Natural killer cell (primary cell): ENCODE results near the gene APOLD1. TPM values are rescaled to one million over a fixed set of nuclear protein-coding genes. Genes with fewer than 3 reads are reported as not detected.

Source experiments
- ATAC-seq, 3 donors: fragments of 150-1000 bp in 2 of 3; fragments of 200-7000 bp in 1 of 3; cut with Tn5 transposase; 1 replicate in 1 of 3; 2 replicates in 2 of 3; pipeline ENCODE4 v1.10.0; 2021; ENCODE audit warnings: mild to moderate bottlenecking in 2 of 3, moderate library complexity in 2 of 3
- DNase-seq, 2 donors: peaks; one replicate each; pipeline versions ENCODE4 v3.0.0 to v3.0.0-alpha.2; 2013 to 2021; ENCODE audit warnings: mixed read lengths in 1 of 2
- H3K27ac ChIP-seq: one replicate; pipeline ENCODE4 v1.5.1; 2013; ENCODE audit warnings: mild to moderate bottlenecking, low read length
- H3K27me3 ChIP-seq: one replicate; pipeline ENCODE4 v1.6.1; 2013; ENCODE audit warnings: low read length; ENCODE audit not compliant: control insufficient read depth, insufficient read depth
- H3K36me3 ChIP-seq: one replicate; pipeline ENCODE4 v1.6.1; 2013; ENCODE audit warnings: low read length; ENCODE audit not compliant: control insufficient read depth, insufficient read depth
- H3K4me1 ChIP-seq: one replicate; pipeline ENCODE4 v1.6.1; 2013; ENCODE audit warnings: low read length; ENCODE audit not compliant: control insufficient read depth, insufficient read depth
- H3K4me3 ChIP-seq: one replicate; pipeline ENCODE4 v1.5.1; 2013; ENCODE audit warnings: low read length
- H3K9me3 ChIP-seq: one replicate; pipeline ENCODE4 v1.6.1; 2013; ENCODE audit warnings: low read length; ENCODE audit not compliant: control insufficient read depth, insufficient read depth
- H3K27ac Mint-ChIP-seq, 2 donors: one replicate each; pipeline ENCODE4 v1.8.0; 2022; ENCODE audit warnings: mild to moderate bottlenecking in 2 of 2, mixed read lengths in 2 of 2, moderate library complexity in 1 of 2
- H3K27me3 Mint-ChIP-seq, 2 donors: one replicate each; pipeline ENCODE4 v1.8.0; 2022; ENCODE audit warnings: low read depth in 2 of 2, mixed read lengths in 2 of 2
- H3K36me3 Mint-ChIP-seq: one replicate; pipeline ENCODE4 v1.8.0; 2022; ENCODE audit warnings: mixed read lengths
- H3K4me1 Mint-ChIP-seq, 2 donors: one replicate each; pipeline ENCODE4 v1.8.0; 2022; ENCODE audit warnings: mixed read lengths in 2 of 2
- H3K4me3 Mint-ChIP-seq: one replicate; pipeline ENCODE4 v1.8.0; 2022; ENCODE audit warnings: mild to moderate bottlenecking, moderate library complexity, mixed read lengths
- H3K9me3 Mint-ChIP-seq, 2 donors: one replicate each; pipeline ENCODE4 v1.8.0; 2022; ENCODE audit warnings: mixed read lengths in 2 of 2
- CTCF ChIP-seq: fragments of 200-600 bp; IDR thresholded peaks from one replicate; pipeline ENCODE4 v1.8.0; 2022; ENCODE audit warnings: antibody characterized with exemption
- WGBS: methylation state at CpG from one replicate; pipeline ENCODE4 v1.1.7; 2013; ENCODE audit warnings: missing lambda C conversion rate; ENCODE audit not compliant: insufficient coverage; 5-methylcytosine and 5-hydroxymethylcytosine counted together
- intact Hi-C: fragments of 100-400 bp; cut with micrococcal nuclease; formaldehyde crosslinking; loops from one replicate; pipeline ENCODE4 v1.14.2; 2022
- total RNA-seq, 4 donors: library from RNA; stranded (reverse); fragments of 120-200 nt in 1 of 4; gene quantifications; one replicate each; pipeline versions ENCODE4 v1.2.3 to v1.2.4, GENCODE V29; 2013 to 2022

The APOLD1 gene
- total RNA-seq, 3 donors from 2014 or later (not counting 1 experiment from before 2014, with no cell fraction given), result 0.70 to 1.6 (median 1.6) TPM

- peaks cover 17% of the 10 kb centered on the region for H3K4me1 ChIP-seq
- H3K36me3 Mint-ChIP-seq, result no peaks in the 10 kb centered on the region
- intact Hi-C loops, result no loop called here
Observed at GRCh38 chr12:12790956-12791355, 5.5 kb downstream of the APOLD1 start.

GRCh38 chr12:12791756-12792369, 6.4 kb downstream of the APOLD1 start:
- no peak for DNase-seq
- intact Hi-C loops, result no loop called here
- Mint-ChIP-seq H3K27me3 (no peaks in the 10 kb centered on the region), H3K9me3 (no peaks in the 10 kb centered on the region), H3K4me3 (no peak overlapping the region), H3K27ac (no peak overlapping the region), H3K4me1 (peaks cover 10 to 15% of the 10 kb centered on the region in 2 donors), H3K36me3 (no peaks in the 10 kb centered on the region)
- Histone ChIP-seq H3K27ac (no peak overlapping the region), H3K27me3 (no peaks in the 10 kb centered on the region), H3K36me3 (no peaks in the 10 kb centered on the region), H3K4me1 (peaks cover 15% of the 10 kb centered on the region), H3K4me3 (no peak overlapping the region), H3K9me3 (no peaks in the 10 kb centered on the region)
- ATAC-seq, result no peak
- TF ChIP-seq CTCF, result no peak
- WGBS, result 87% methylated on average over 6 of the region's 7 CpGs

More at GRCh38 chr12:12790956-12791355, 5.5 kb downstream of the APOLD1 start:
- 100% methylated on average over 3 of the region's 4 CpGs for WGBS
- no peaks in the 10 kb centered on the region for H3K27me3 Mint-ChIP-seq
- peaks cover 10 to 20% of the 10 kb centered on the region in 2 donors for H3K4me1 Mint-ChIP-seq
- no peak overlapping the region for H3K27ac ChIP-seq
- no peak for ATAC-seq
- no peak for TF ChIP-seq CTCF
- H3K36me3 ChIP-seq, result no peaks in the 10 kb centered on the region
- no peak for DNase-seq
- H3K9me3 Mint-ChIP-seq, result no peaks in the 10 kb centered on the region
- H3K4me3 ChIP-seq, result no peak overlapping the region
- no peak overlapping the region for H3K4me3 Mint-ChIP-seq
- H3K27me3 ChIP-seq, result no peaks in the 10 kb centered on the region
- H3K27ac Mint-ChIP-seq, result no peak overlapping the region
- no peaks in the 10 kb centered on the region for H3K9me3 ChIP-seq

GRCh38 chr12:12792421-12792820, 7.0 kb downstream of the APOLD1 start:
- Mint-ChIP-seq H3K27ac (no peak overlapping the region), H3K4me1 (peaks cover 7 to 13% of the 10 kb centered on the region in 2 donors), H3K27me3 (no peaks in the 10 kb centered on the region), H3K4me3 (no peak overlapping the region), H3K9me3 (no peaks in the 10 kb centered on the region), H3K36me3 (no peaks in the 10 kb centered on the region)
- Histone ChIP-seq H3K36me3 (no peaks in the 10 kb centered on the region), H3K27ac (no peak overlapping the region), H3K27me3 (no peaks in the 10 kb centered on the region), H3K4me3 (no peak overlapping the region), H3K4me1 (peaks cover 11% of the 10 kb centered on the region), H3K9me3 (no peaks in the 10 kb centered on the region)
- no peak for TF ChIP-seq CTCF
- no peak for DNase-seq
- no peak for ATAC-seq
- WGBS, result 97% methylated on average over 5 of the region's 6 CpGs
- intact Hi-C loops, result no loop called here

- H3K27me3 Mint-ChIP-seq, result no peaks in the 10 kb centered on the region
- no peaks in the 10 kb centered on the region for H3K36me3 ChIP-seq
- ATAC-seq, result no peak
- H3K9me3 Mint-ChIP-seq, result no peaks in the 10 kb centered on the region
- H3K27ac Mint-ChIP-seq, result no peak overlapping the region
- H3K4me1 Mint-ChIP-seq, result no peaks in the 10 kb centered on the region
- H3K36me3 Mint-ChIP-seq, result no peaks in the 10 kb centered on the region
- 100% methylated on average over 2 of the region's 2 CpGs for WGBS
- no peaks in the 10 kb centered on the region for H3K27me3 ChIP-seq
- no peak overlapping the region for H3K4me3 Mint-ChIP-seq
- H3K4me3 ChIP-seq, result no peak overlapping the region
- H3K4me1 ChIP-seq, result no peaks in the 10 kb centered on the region
- no peaks in the 10 kb centered on the region for H3K9me3 ChIP-seq
- no peak for DNase-seq
- TF ChIP-seq CTCF, result no peak
- intact Hi-C loops, result no loop called here
- H3K27ac ChIP-seq, result no peak overlapping the region
Observed at GRCh38 chr12:12794686-12795085, 9.2 kb downstream of the APOLD1 start.
